ENCODE results near the gene PCDHA11.

Gene PCDHA11

GRCh38 chr5:140881889-140882590 is 13.3 kb downstream of the PCDHA11 start, which contains the start of gene PCDHA13:
Gene PCDHA13 (plus strand): TSS chr5:140882124. CDS start chr5:140882269, 145 bp downstream.
- H3K9ac ChIP-seq (ENCODE audit: low read length), result no peak within 1 kb of the TSS
- H4K8ac ChIP-seq (ENCODE audit: low read length), result no peak within 1 kb of the TSS
- peaks cover 3% of the 10 kb centered on the region for H3K79me1 ChIP-seq (replicated peaks; ENCODE audit: low read length, poor library complexity, severe bottlenecking)
- DNase-seq, result peak; percentile 50
- H3K9me3 ChIP-seq (ENCODE audit: control insufficient read depth, low read length), result peaks cover 38% of the 10 kb centered on the region
- peaks cover 0 to 25% of the 10 kb centered on the region in 2 experiments for H3K36me3 ChIP-seq (ENCODE audit: control insufficient read depth in 1 of 2, insufficient read depth in 2 of 2, low read depth in 1 of 2, low read length in 2 of 2)
- no peak within 1 kb of the TSS for H3K4me2 ChIP-seq (ENCODE audit: low read length, poor library complexity, severe bottlenecking)
- peak within 1 kb of the TSS in 1 of 2 experiments; percentile 39 for H3K4me3 ChIP-seq (ENCODE audit: insufficient read depth in 1 of 2, low read depth in 1 of 2, low read length in 2 of 2)
- H3K14ac ChIP-seq (ENCODE audit: low read length in 2 of 2), result no peak within 1 kb of the TSS
- no peak within 1 kb of the TSS for H2BK5ac ChIP-seq (ENCODE audit: low read depth, low read length, poor library complexity, severe bottlenecking)
- H3K4me1 ChIP-seq (ENCODE audit: control insufficient read depth, insufficient read depth, low read depth, low read length), result peaks cover 5% of the 10 kb centered on the region
- no peak within 1 kb of the TSS for H4K91ac ChIP-seq (ENCODE audit: low read length)
- 69% methylated on average over 29 of the region's 35 CpGs for WGBS
- H3K18ac ChIP-seq (ENCODE audit: low read depth in 1 of 2, low read length in 2 of 2), result no peak within 1 kb of the TSS
- no peak within 1 kb of the TSS for H2BK15ac ChIP-seq (ENCODE audit: low read depth, poor library complexity, severe bottlenecking)
- H3K27me3 ChIP-seq (ENCODE audit: control insufficient read depth in 1 of 2, insufficient read depth in 1 of 2, low read length in 2 of 2), result no peaks in the 10 kb centered on the region
- no peak within 1 kb of the TSS for H2AK5ac ChIP-seq (ENCODE audit: low read length, severe bottlenecking)
- H3K23ac ChIP-seq (ENCODE audit: low read length in 2 of 2), result no peak within 1 kb of the TSS
- no peak within 1 kb of the TSS for H2BK12ac ChIP-seq (ENCODE audit: low read length in 2 of 2)
- H3K27ac ChIP-seq (ENCODE audit: low read length, poor library complexity, severe bottlenecking), result no peak within 1 kb of the TSS
- peak within 1 kb of the TSS; percentile 3 for H2AFZ ChIP-seq (ENCODE audit: low read depth, low read length)
- H3K4ac ChIP-seq (ENCODE audit: low read depth in 1 of 2, low read length in 2 of 2), result no peak within 1 kb of the TSS
- no peak within 1 kb of the TSS for H2BK120ac ChIP-seq (ENCODE audit: low read depth, low read length)

GRCh38 chr5:140882591-140882899 is 13.8 kb downstream of the PCDHA11 start:
- H2BK120ac ChIP-seq (ENCODE audit: low read depth, low read length), result no peak overlapping the region
- H3K23ac ChIP-seq (ENCODE audit: low read length in 2 of 2), result no peak overlapping the region
- H3K14ac ChIP-seq (ENCODE audit: low read length in 2 of 2), result no peak overlapping the region
- peaks cover under 1% of the 10 kb centered on the region for H3K79me1 ChIP-seq (replicated peaks; ENCODE audit: low read length, poor library complexity, severe bottlenecking)
- H2BK15ac ChIP-seq (ENCODE audit: low read depth, poor library complexity, severe bottlenecking), result no peak overlapping the region
- 59% methylated on average over 12 of the region's 12 CpGs for WGBS
- DNase-seq, result peak; percentile 15
- H3K4ac ChIP-seq (ENCODE audit: low read depth in 1 of 2, low read length in 2 of 2), result no peak overlapping the region
- no peak overlapping the region for H3K4me2 ChIP-seq (ENCODE audit: low read length, poor library complexity, severe bottlenecking)
- H2BK5ac ChIP-seq (ENCODE audit: low read depth, low read length, poor library complexity, severe bottlenecking), result no peak overlapping the region
- H2BK12ac ChIP-seq (ENCODE audit: low read length in 2 of 2), result no peak overlapping the region
- H3K27ac ChIP-seq (ENCODE audit: low read length, poor library complexity, severe bottlenecking), result no peak overlapping the region
- H3K9ac ChIP-seq (ENCODE audit: low read length), result no peak overlapping the region
- H4K8ac ChIP-seq (ENCODE audit: low read length), result no peak overlapping the region
- H4K91ac ChIP-seq (ENCODE audit: low read length), result no peak overlapping the region
- H3K18ac ChIP-seq (ENCODE audit: low read depth in 1 of 2, low read length in 2 of 2), result no peak overlapping the region
- H3K27me3 ChIP-seq (ENCODE audit: control insufficient read depth in 1 of 2, insufficient read depth in 1 of 2, low read length in 2 of 2), result no peaks in the 10 kb centered on the region
- peaks cover 0 to 20% of the 10 kb centered on the region in 2 experiments for H3K36me3 ChIP-seq (ENCODE audit: control insufficient read depth in 1 of 2, insufficient read depth in 2 of 2, low read depth in 1 of 2, low read length in 2 of 2)
- peak overlapping the region in 1 of 2 experiments; percentile 39 for H3K4me3 ChIP-seq (ENCODE audit: insufficient read depth in 1 of 2, low read depth in 1 of 2, low read length in 2 of 2)
- no peak overlapping the region for H2AK5ac ChIP-seq (ENCODE audit: low read length, severe bottlenecking)
- H3K4me1 ChIP-seq (ENCODE audit: control insufficient read depth, insufficient read depth, low read depth, low read length), result peaks cover under 1% of the 10 kb centered on the region
- H3K9me3 ChIP-seq (ENCODE audit: control insufficient read depth, low read length), result peaks cover 42% of the 10 kb centered on the region
- H2AFZ ChIP-seq (ENCODE audit: low read depth, low read length), result no peak overlapping the region

GRCh38 chr5:140883373-140883772 is 14.6 kb downstream of the PCDHA11 start:
- Histone ChIP-seq H2AK5ac (ENCODE audit: low read length, severe bottlenecking) (no peak overlapping the region), H3K9ac (ENCODE audit: low read length) (no peak overlapping the region), H3K18ac (ENCODE audit: low read depth in 1 of 2, low read length in 2 of 2) (no peak overlapping the region), H3K4me3 (ENCODE audit: insufficient read depth in 1 of 2, low read depth in 1 of 2, low read length in 2 of 2) (no peak overlapping the region), H3K23ac (ENCODE audit: low read length in 2 of 2) (no peak overlapping the region), H2AFZ (ENCODE audit: low read depth, low read length) (no peak overlapping the region), H2BK12ac (ENCODE audit: low read length in 2 of 2) (no peak overlapping the region), H3K4me1 (ENCODE audit: control insufficient read depth, insufficient read depth, low read depth, low read length) (no peaks in the 10 kb centered on the region), H3K36me3 (ENCODE audit: control insufficient read depth in 1 of 2, insufficient read depth in 2 of 2, low read depth in 1 of 2, low read length in 2 of 2) (peaks cover 0 to 19% of the 10 kb centered on the region in 2 experiments), H4K91ac (ENCODE audit: low read length) (no peak overlapping the region), H3K4ac (ENCODE audit: low read depth in 1 of 2, low read length in 2 of 2) (no peak overlapping the region), H2BK5ac (ENCODE audit: low read depth, low read length, poor library complexity, severe bottlenecking) (no peak overlapping the region), H3K14ac (ENCODE audit: low read length in 2 of 2) (peak overlapping the region in 1 of 2 experiments; percentile 65), H4K8ac (ENCODE audit: low read length) (no peak overlapping the region), H3K79me1 (replicated peaks; ENCODE audit: low read length, poor library complexity, severe bottlenecking) (no peaks in the 10 kb centered on the region), H2BK15ac (ENCODE audit: low read depth, poor library complexity, severe bottlenecking) (no peak overlapping the region), H2BK120ac (ENCODE audit: low read depth, low read length) (no peak overlapping the region), H3K4me2 (ENCODE audit: low read length, poor library complexity, severe bottlenecking) (no peak overlapping the region), H3K27me3 (ENCODE audit: control insufficient read depth in 1 of 2, insufficient read depth in 1 of 2, low read length in 2 of 2) (no peaks in the 10 kb centered on the region), H3K9me3 (ENCODE audit: control insufficient read depth, low read length) (peaks cover 47% of the 10 kb centered on the region), H3K27ac (ENCODE audit: low read length, poor library complexity, severe bottlenecking) (no peak overlapping the region)
- no peak for DNase-seq
- WGBS, result 99% methylated on average over 40 of the region's 41 CpGs

GRCh38 chr5:140883927-140884697 is 15.4 kb downstream of the PCDHA11 start:
- no peak overlapping the region for H3K4me2 ChIP-seq (ENCODE audit: low read length, poor library complexity, severe bottlenecking)
- 97% methylated on average over 77 of the region's 79 CpGs for WGBS
- H3K27ac ChIP-seq (ENCODE audit: low read length, poor library complexity, severe bottlenecking), result no peak overlapping the region
- H3K9me3 ChIP-seq (ENCODE audit: control insufficient read depth, low read length), result peaks cover 42% of the 10 kb centered on the region
- no peak overlapping the region for H3K9ac ChIP-seq (ENCODE audit: low read length)
- DNase-seq, result no peak
- H3K14ac ChIP-seq (ENCODE audit: low read length in 2 of 2), result no peak overlapping the region
- H3K23ac ChIP-seq (ENCODE audit: low read length in 2 of 2), result no peak overlapping the region
- H3K4me3 ChIP-seq (ENCODE audit: insufficient read depth in 1 of 2, low read depth in 1 of 2, low read length in 2 of 2), result no peak overlapping the region
- no peak overlapping the region for H2BK12ac ChIP-seq (ENCODE audit: low read length in 2 of 2)
- no peak overlapping the region for H2BK120ac ChIP-seq (ENCODE audit: low read depth, low read length)
- no peak overlapping the region for H2AK5ac ChIP-seq (ENCODE audit: low read length, severe bottlenecking)
- H3K27me3 ChIP-seq (ENCODE audit: control insufficient read depth in 1 of 2, insufficient read depth in 1 of 2, low read length in 2 of 2), result no peaks in the 10 kb centered on the region
- H2BK15ac ChIP-seq (ENCODE audit: low read depth, poor library complexity, severe bottlenecking), result no peak overlapping the region
- H3K36me3 ChIP-seq (ENCODE audit: control insufficient read depth in 1 of 2, insufficient read depth in 2 of 2, low read depth in 1 of 2, low read length in 2 of 2), result peaks cover 0 to 19% of the 10 kb centered on the region in 2 experiments
- H4K91ac ChIP-seq (ENCODE audit: low read length), result no peak overlapping the region
- no peak overlapping the region for H3K4ac ChIP-seq (ENCODE audit: low read depth in 1 of 2, low read length in 2 of 2)
- H2AFZ ChIP-seq (ENCODE audit: low read depth, low read length), result no peak overlapping the region
- peaks cover 1% of the 10 kb centered on the region for H3K79me1 ChIP-seq (replicated peaks; ENCODE audit: low read length, poor library complexity, severe bottlenecking)
- no peak overlapping the region for H3K18ac ChIP-seq (ENCODE audit: low read depth in 1 of 2, low read length in 2 of 2)
- no peak overlapping the region for H2BK5ac ChIP-seq (ENCODE audit: low read depth, low read length, poor library complexity, severe bottlenecking)
- H4K8ac ChIP-seq (ENCODE audit: low read length), result no peak overlapping the region
- no peaks in the 10 kb centered on the region for H3K4me1 ChIP-seq (ENCODE audit: control insufficient read depth, insufficient read depth, low read depth, low read length)

Data from mesenchymal stem cell (in vitro differentiated cells and primary cell).